ENCODE data around the gene BCR.
A peak's percentile ranks its signal among the peaks of the same experiment; 100 is the strongest.

The BCR gene

GRCh38 chr22:23218053-23218866 lies 38.0 kb downstream of the BCR start:
- DNase-seq (ENCODE audit: low read depth), result no peak

GRCh38 chr22:23218867-23219251 lies 38.5 kb downstream of the BCR start:
- no peak for DNase-seq (ENCODE audit: low read depth)

- DNase-seq (ENCODE audit: low read depth), result no peak
These were observed 39.0 kb downstream of the BCR start for GRCh38 chr22:23219317-23219716.

- DNase-seq (ENCODE audit: low read depth), result no peak
These were observed 39.6 kb downstream of the BCR start for GRCh38 chr22:23219822-23220484.

GRCh38 chr22:23220485-23221350 lies 40.4 kb downstream of the BCR start:
- peak; percentile 40 for DNase-seq (ENCODE audit: low read depth)

GRCh38 chr22:23221351-23221804 lies 41.1 kb downstream of the BCR start:
- no peak for DNase-seq (ENCODE audit: low read depth)

GRCh38 chr22:23222033-23222792 lies 41.9 kb downstream of the BCR start:
- DNase-seq (ENCODE audit: low read depth), result no peak

GRCh38 chr22:23222793-23223568 lies 42.7 kb downstream of the BCR start:
- no peak for DNase-seq (ENCODE audit: low read depth)

- DNase-seq (ENCODE audit: low read depth), result no peak
These were observed 43.4 kb downstream of the BCR start for GRCh38 chr22:23223569-23224317.

- DNase-seq (ENCODE audit: low read depth), result no peak
These were observed 44.5 kb downstream of the BCR start for GRCh38 chr22:23224846-23225245.

- no peak for DNase-seq (ENCODE audit: low read depth)
These were observed 45.0 kb downstream of the BCR start for GRCh38 chr22:23225337-23225723.

GRCh38 chr22:23225724-23226496 lies 45.6 kb downstream of the BCR start:
- peak; percentile 74 for DNase-seq (ENCODE audit: low read depth)

- no peak for DNase-seq (ENCODE audit: low read depth)
These were observed 46.2 kb downstream of the BCR start for GRCh38 chr22:23226497-23226850.

- DNase-seq (ENCODE audit: low read depth), result no peak
These were observed 47.1 kb downstream of the BCR start for GRCh38 chr22:23227380-23227779.

- no peak for DNase-seq (ENCODE audit: low read depth)
These were observed 48.2 kb downstream of the BCR start for GRCh38 chr22:23228503-23228902.

- DNase-seq (ENCODE audit: low read depth), result no peak
These were observed 49.3 kb downstream of the BCR start for GRCh38 chr22:23229646-23230045.

- DNase-seq (ENCODE audit: low read depth), result no peak
These were observed 50.2 kb downstream of the BCR start for GRCh38 chr22:23230348-23231068.

GRCh38 chr22:23231471-23232093 lies 51.3 kb downstream of the BCR start:
- no peak for DNase-seq (ENCODE audit: low read depth)
